IMR-90 (cell line): ENCODE measurements around the gene CPA4. TPM values are rescaled to one million over a fixed set of nuclear protein-coding genes. Genes with fewer than 3 reads are reported as not detected.

Experiments
- ATAC-seq: fragments of 200-7000 bp; cut with Tn5 transposase; 2 replicates; pipeline ENCODE4 v1.9.1; 2020; ENCODE audit warnings: low read depth, mild to moderate bottlenecking, moderate library complexity
- BruUV-seq: library from RNA; stranded (reverse); fragments of 400-500 nt; replicated peaks from 2 replicates; lab custom pipeline; 2021; lab: Mats Ljungman, UMichigan
- CTCF ChIA-PET: fragments of 300-600 bp; formaldehyde crosslinking; extraction: SDS; loops from one replicate; lab custom pipeline; 2021; ENCODE audit warnings: antibody characterized with exemption; lab: Yijun Ruan, JAX
- POLR2A ChIA-PET: fragments of 300-600 bp; sonication (Branson Sonifier 250); formaldehyde crosslinking; loops from one replicate; lab custom pipeline; 2022; ENCODE audit warnings: antibody characterized with exemption; ENCODE audit not compliant: unreplicated experiment; lab: Charles Lee
- DNase-seq: peaks from one replicate; pipeline ENCODE4 v3.0.0; 2013
- H2AFZ ChIP-seq: replicated peaks from 2 replicates; pipeline ENCODE3; 2013; ENCODE audit warnings: low read length, mild to moderate bottlenecking; ENCODE audit not compliant: poor library complexity
- H2AK5ac ChIP-seq: 2 replicates; pipeline ENCODE4 v1.6.1; 2013; ENCODE audit warnings: low read depth, low read length, inconsistent platforms
- H2AK9ac ChIP-seq: replicated peaks from 2 replicates; pipeline ENCODE3; 2013; ENCODE audit warnings: mild to moderate bottlenecking, low read depth, low read length, moderate library complexity; ENCODE audit not compliant: poor library complexity
- H2BK120ac ChIP-seq: 2 replicates; pipeline ENCODE4 v1.6.1; 2013; ENCODE audit warnings: low read depth, low read length, inconsistent platforms
- H2BK15ac ChIP-seq: 3 replicates; pipeline ENCODE4 v1.6.1; 2013; ENCODE audit warnings: low read depth, low read length, inconsistent platforms
- H2BK20ac ChIP-seq: 2 replicates; pipeline ENCODE4 v1.6.1; 2013; ENCODE audit warnings: low read depth, mild to moderate bottlenecking, inconsistent platforms, low read length, moderate library complexity
- H2BK5ac ChIP-seq: 2 replicates; pipeline ENCODE4 v1.6.1; 2013; ENCODE audit warnings: mild to moderate bottlenecking, low read depth, low read length, inconsistent platforms; ENCODE audit not compliant: poor library complexity, severe bottlenecking
- H3K14ac ChIP-seq: replicated peaks from 2 replicates; pipeline ENCODE4 v1.6.1; 2013; ENCODE audit warnings: low read depth, low read length, inconsistent platforms
- H3K18ac ChIP-seq: 2 replicates; pipeline ENCODE4 v1.6.1; 2013; ENCODE audit warnings: low read depth, low read length, control low read depth
- H3K23ac ChIP-seq: 2 replicates; pipeline ENCODE4 v1.6.1; 2013; ENCODE audit warnings: low read depth, low read length, inconsistent platforms
- H3K27ac ChIP-seq: 2 replicates; pipeline ENCODE4 v1.5.1; 2013; ENCODE audit warnings: mild to moderate bottlenecking, control low read depth, low read length; ENCODE audit not compliant: insufficient read depth
- H3K27me3 ChIP-seq: 2 replicates; pipeline ENCODE4 v1.6.1; 2013; ENCODE audit warnings: low read length; ENCODE audit not compliant: control insufficient read depth, insufficient read depth
- H3K36me3 ChIP-seq: 2 replicates; pipeline ENCODE4 v1.6.1; 2013; ENCODE audit warnings: low read length, mixed read lengths; ENCODE audit not compliant: control insufficient read depth, insufficient read depth
- H3K4ac ChIP-seq: 2 replicates; pipeline ENCODE4 v1.6.1; 2013; ENCODE audit warnings: low read depth, low read length, inconsistent platforms
- H3K4me1 ChIP-seq: 2 replicates; pipeline ENCODE4 v1.6.1; 2013; ENCODE audit warnings: low read length, mixed read lengths; ENCODE audit not compliant: control insufficient read depth, insufficient read depth
- H3K4me2 ChIP-seq: 2 replicates; pipeline ENCODE4 v1.6.1; 2013; ENCODE audit warnings: low read depth, mild to moderate bottlenecking, control low read depth, low read length, moderate library complexity
- H3K4me3 ChIP-seq: 2 replicates; pipeline ENCODE4 v1.5.1; 2013; ENCODE audit warnings: low read depth, mild to moderate bottlenecking, control low read depth, low read length, moderate library complexity; ENCODE audit not compliant: insufficient read depth
- H3K56ac ChIP-seq: 2 replicates; pipeline ENCODE4 v1.6.1; 2013; ENCODE audit warnings: low read length, inconsistent platforms; ENCODE audit not compliant: insufficient read depth; ENCODE audit errors: extremely low read depth
- H3K79me1 ChIP-seq, 2 experiments: 2 replicates each; pipeline ENCODE4 v1.6.1; 2013; ENCODE audit warnings: low read length in 2 of 2, inconsistent platforms in 1 of 2, low read depth in 1 of 2
- H3K9ac ChIP-seq: 2 replicates; pipeline ENCODE4 v1.6.1; 2013; ENCODE audit warnings: low read depth, low read length, control low read depth
- H3K9me1 ChIP-seq: 2 replicates; pipeline ENCODE4 v1.6.1; 2013; ENCODE audit warnings: low read length, inconsistent platforms; ENCODE audit not compliant: insufficient read depth
- H3K9me3 ChIP-seq: 2 replicates; pipeline ENCODE4 v1.6.1; 2013; ENCODE audit warnings: low read length; ENCODE audit not compliant: control insufficient read depth, insufficient read depth
- H4K20me1 ChIP-seq: 2 replicates; pipeline ENCODE4 v1.6.1; 2013; ENCODE audit warnings: low read length, inconsistent platforms; ENCODE audit not compliant: insufficient read depth
- H4K5ac ChIP-seq: 2 replicates; pipeline ENCODE4 v1.6.1; 2013; ENCODE audit warnings: mild to moderate bottlenecking, low read depth, low read length, control low read depth
- H4K8ac ChIP-seq, 2 experiments: 2 replicates each; pipeline ENCODE4 v1.6.1; 2013; ENCODE audit warnings: low read depth in 2 of 2, low read length in 2 of 2, control low read depth in 1 of 2, inconsistent platforms in 1 of 2
- H4K91ac ChIP-seq: 2 replicates; pipeline ENCODE4 v1.6.1; 2013; ENCODE audit warnings: low read depth, low read length, inconsistent platforms; ENCODE audit not compliant: insufficient read depth
- BHLHE40 ChIP-seq: fragments of 150-350 bp; IDR thresholded peaks from 2 replicates; pipeline ENCODE4 v1.6.1; 2016; ENCODE audit warnings: mild to moderate bottlenecking, low read depth, low read length
- CEBPB ChIP-seq: IDR thresholded peaks from 2 replicates; pipeline ENCODE4 v1.6.1; 2012; ENCODE audit warnings: low read depth, low read length, improper control_type of control experiment
- CHD1 ChIP-seq: IDR thresholded peaks from 2 replicates; pipeline ENCODE4 v1.6.1; 2012; ENCODE audit warnings: low read depth, low read length, improper control_type of control experiment
- FOS ChIP-seq: fragments of 150-350 bp; IDR thresholded peaks from 2 replicates; pipeline ENCODE4 v1.6.1; 2016; ENCODE audit warnings: low read depth, low read length
- MAFK ChIP-seq: IDR thresholded peaks from 2 replicates; pipeline ENCODE4 v1.6.1; 2012; ENCODE audit warnings: low read depth, low read length, improper control_type of control experiment
- MAZ ChIP-seq: IDR thresholded peaks from 2 replicates; pipeline ENCODE4 v1.6.1; 2012; ENCODE audit warnings: low read depth, mild to moderate bottlenecking, low read length, improper control_type of control experiment, moderate library complexity, borderline replicate concordance
- MXI1 ChIP-seq: IDR thresholded peaks from 2 replicates; pipeline ENCODE4 v1.6.1; 2012; ENCODE audit warnings: low read depth, mild to moderate bottlenecking, low read length, moderate library complexity, borderline replicate concordance
- NFE2L2 ChIP-seq: fragments of 150-350 bp; IDR thresholded peaks from 2 replicates; pipeline ENCODE4 v1.6.1; 2016; ENCODE audit warnings: low read depth, mild to moderate bottlenecking, low read length
- POLR2A ChIP-seq: IDR thresholded peaks from 2 replicates; pipeline ENCODE4 v1.6.1; 2012; ENCODE audit warnings: mild to moderate bottlenecking, low read depth, low read length
- RAD21 ChIP-seq: IDR thresholded peaks from 2 replicates; pipeline ENCODE4 v1.6.1; 2012; ENCODE audit warnings: low read length, improper control_type of control experiment
- RCOR1 ChIP-seq: IDR thresholded peaks from 2 replicates; pipeline ENCODE4 v1.6.1; 2012; ENCODE audit warnings: mild to moderate bottlenecking, low read length, improper control_type of control experiment; ENCODE audit not compliant: insufficient replicate concordance
- RFX5 ChIP-seq: IDR thresholded peaks from 2 replicates; pipeline ENCODE4 v1.8.0; 2012; ENCODE audit warnings: low read depth, mild to moderate bottlenecking, low read length, moderate library complexity
- SMC3 ChIP-seq: fragments of 150-350 bp; IDR thresholded peaks from 2 replicates; pipeline ENCODE4 v1.6.1; 2016; ENCODE audit warnings: low read depth, mild to moderate bottlenecking, antibody characterized with exemption, low read length, moderate library complexity
- WGBS, 2 experiments: methylation state at CpG; one replicate each; pipeline versions ENCODE4 v1.1.5 to v1.1.7; 2013; ENCODE audit warnings: missing lambda C conversion rate in 2 of 2; ENCODE audit not compliant: insufficient read length in 1 of 2; ENCODE audit errors: extremely low coverage in 2 of 2; 5-methylcytosine and 5-hydroxymethylcytosine counted together
- dilution Hi-C: fragments of 300-500 bp; cut with HindIII; formaldehyde crosslinking; loops from one replicate; pipeline ENCODE4 v1.14.3; 2018; ENCODE audit warnings: low sequenced_read_pairs; ENCODE audit not compliant: unreplicated experiment
- in situ Hi-C: fragments of 300-500 bp; cut with MboI; formaldehyde crosslinking; loops from 3 replicates; pipeline ENCODE4 v1.14.3; 2019; ENCODE audit warnings: low sequenced_read_pairs, inconsistent platforms, mixed read lengths
- intact Hi-C: fragments of 100-400 bp; cut with micrococcal nuclease; formaldehyde crosslinking; loops from 2 replicates; pipeline ENCODE4 v1.10.0; 2022
- polyA plus RNA-seq, 3 experiments: library from polyadenylated mRNA; depleted of rRNA; stranded (reverse); fragments of >200 nt; gene quantifications; 2 replicates each; pipeline ENCODE4 v1.2.3, GENCODE V29; 2012; ENCODE audit warnings: low replicate concordance in 1 of 3
- total RNA-seq: library from RNA; depleted of rRNA; stranded (reverse); fragments of >200 nt; gene quantifications from 2 replicates; pipeline ENCODE4 v1.2.3, GENCODE V29; 2012
- TF ChIP-seq, protein P1 (sequence below): fragments of 150-350 bp; IDR thresholded peaks from 2 replicates; pipeline ENCODE4 v1.6.1; 2016; ENCODE audit warnings: low read depth, mild to moderate bottlenecking, low read length, moderate library complexity, borderline replicate concordance
- TF ChIP-seq, protein P2 (sequence below): fragments of 150-350 bp; IDR thresholded peaks from 2 replicates; pipeline ENCODE4 v1.6.1; 2017; ENCODE audit warnings: mild to moderate bottlenecking, antibody characterized with exemption, low read length, low read depth
- TF ChIP-seq, protein P3 (sequence below): conservative IDR thresholded peaks from 2 replicates; pipeline ENCODE4 v1.5.1; 2012; ENCODE audit warnings: mild to moderate bottlenecking, low read depth, low read length, improper control_type of control experiment

Gene CPA4
- total and polyA plus RNA-seq, 2 of the 4 experiments (the other 2 are of a cell fraction): 316 to 365 TPM

DNA sequence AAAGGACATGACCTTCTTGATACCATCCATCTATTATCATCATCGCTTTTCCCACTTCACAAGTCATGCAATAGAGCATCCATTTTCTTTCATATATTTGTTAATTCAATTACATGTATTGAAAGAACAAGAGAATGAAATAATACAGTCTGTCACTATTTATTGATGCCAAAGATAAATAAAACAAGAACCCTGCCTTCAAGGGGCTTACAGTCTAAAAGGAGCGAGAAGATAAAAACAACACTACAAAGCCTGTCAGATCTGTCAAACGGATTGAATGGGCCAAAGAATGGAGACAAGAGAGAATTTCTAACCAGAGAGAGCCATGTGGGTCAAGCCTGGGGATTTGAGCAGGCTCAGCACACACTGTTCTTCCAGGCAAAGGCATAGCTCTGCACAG, 67.6 kb downstream of the CPA4 start:
- H3K4me2 ChIP-seq: no peak overlapping the region
- ATAC-seq (no peak), DNase-seq (no peak)
- no peak overlapping the region for H3K27ac ChIP-seq
- TF ChIP-seq, protein P1, sequence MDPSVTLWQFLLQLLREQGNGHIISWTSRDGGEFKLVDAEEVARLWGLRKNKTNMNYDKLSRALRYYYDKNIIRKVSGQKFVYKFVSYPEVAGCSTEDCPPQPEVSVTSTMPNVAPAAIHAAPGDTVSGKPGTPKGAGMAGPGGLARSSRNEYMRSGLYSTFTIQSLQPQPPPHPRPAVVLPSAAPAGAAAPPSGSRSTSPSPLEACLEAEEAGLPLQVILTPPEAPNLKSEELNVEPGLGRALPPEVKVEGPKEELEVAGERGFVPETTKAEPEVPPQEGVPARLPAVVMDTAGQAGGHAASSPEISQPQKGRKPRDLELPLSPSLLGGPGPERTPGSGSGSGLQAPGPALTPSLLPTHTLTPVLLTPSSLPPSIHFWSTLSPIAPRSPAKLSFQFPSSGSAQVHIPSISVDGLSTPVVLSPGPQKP: no peak
- TF ChIP-seq RFX5 (no peak), RAD21 (no peak), RCOR1 (no peak), NFE2L2 (no peak), FOS (no peak), POLR2A (no peak), MAFK (no peak), MAZ (no peak), SMC3 (no peak), CEBPB (no peak), CHD1 (no peak), BHLHE40 (no peak), MXI1 (no peak)
- TF ChIP-seq, protein P2, sequence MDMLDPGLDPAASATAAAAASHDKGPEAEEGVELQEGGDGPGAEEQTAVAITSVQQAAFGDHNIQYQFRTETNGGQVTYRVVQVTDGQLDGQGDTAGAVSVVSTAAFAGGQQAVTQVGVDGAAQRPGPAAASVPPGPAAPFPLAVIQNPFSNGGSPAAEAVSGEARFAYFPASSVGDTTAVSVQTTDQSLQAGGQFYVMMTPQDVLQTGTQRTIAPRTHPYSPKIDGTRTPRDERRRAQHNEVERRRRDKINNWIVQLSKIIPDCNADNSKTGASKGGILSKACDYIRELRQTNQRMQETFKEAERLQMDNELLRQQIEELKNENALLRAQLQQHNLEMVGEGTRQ: no peak
- TF ChIP-seq, protein P3, sequence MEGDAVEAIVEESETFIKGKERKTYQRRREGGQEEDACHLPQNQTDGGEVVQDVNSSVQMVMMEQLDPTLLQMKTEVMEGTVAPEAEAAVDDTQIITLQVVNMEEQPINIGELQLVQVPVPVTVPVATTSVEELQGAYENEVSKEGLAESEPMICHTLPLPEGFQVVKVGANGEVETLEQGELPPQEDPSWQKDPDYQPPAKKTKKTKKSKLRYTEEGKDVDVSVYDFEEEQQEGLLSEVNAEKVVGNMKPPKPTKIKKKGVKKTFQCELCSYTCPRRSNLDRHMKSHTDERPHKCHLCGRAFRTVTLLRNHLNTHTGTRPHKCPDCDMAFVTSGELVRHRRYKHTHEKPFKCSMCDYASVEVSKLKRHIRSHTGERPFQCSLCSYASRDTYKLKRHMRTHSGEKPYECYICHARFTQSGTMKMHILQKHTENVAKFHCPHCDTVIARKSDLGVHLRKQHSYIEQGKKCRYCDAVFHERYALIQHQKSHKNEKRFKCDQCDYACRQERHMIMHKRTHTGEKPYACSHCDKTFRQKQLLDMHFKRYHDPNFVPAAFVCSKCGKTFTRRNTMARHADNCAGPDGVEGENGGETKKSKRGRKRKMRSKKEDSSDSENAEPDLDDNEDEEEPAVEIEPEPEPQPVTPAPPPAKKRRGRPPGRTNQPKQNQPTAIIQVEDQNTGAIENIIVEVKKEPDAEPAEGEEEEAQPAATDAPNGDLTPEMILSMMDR: no peak
- in situ Hi-C loops: no loop called here
- H3K4me1 ChIP-seq: peaks cover 26% of the 10 kb centered on the region
- H2BK15ac ChIP-seq: 0 out of 3 replicates have a peak overlapping the region, but pooled peaks have one; percentile 66
- H2BK20ac ChIP-seq: peak overlapping the region; percentile 81; the same call in 1 of the 2 replicates
- H3K18ac ChIP-seq: no peak overlapping the region
- H2BK5ac ChIP-seq: no peak overlapping the region
- H4K8ac ChIP-seq: no peak overlapping the region
- H2AK9ac ChIP-seq: no peak overlapping the region
- H3K4ac ChIP-seq: no peak overlapping the region; the same call in 1 of the 2 replicates
- WGBS, 2 experiments: 67 to 100% methylated on average over 1 of the region's 3 CpGs
- H4K5ac ChIP-seq: no peak overlapping the region
- no peak overlapping the region for H2AFZ ChIP-seq
- H3K23ac ChIP-seq: no peak overlapping the region
- H3K27me3 ChIP-seq: no peaks in the 10 kb centered on the region
- H2BK120ac ChIP-seq: peak overlapping the region; percentile 98
- peaks cover 23% of the 10 kb centered on the region for H3K9me1 ChIP-seq
- ChIA-PET POLR2A (no interaction called here), CTCF (no interaction called here)
- H4K91ac ChIP-seq: peak overlapping the region; percentile 47; the same call in 1 of the 2 replicates
- intact Hi-C loops: no loop called here
- H4K20me1 ChIP-seq: no peaks in the 10 kb centered on the region
- H2AK5ac ChIP-seq: peak overlapping the region; percentile 93
- no peak overlapping the region for H3K56ac ChIP-seq
- dilution Hi-C loops: no loop called here
- H3K36me3 ChIP-seq: no peaks in the 10 kb centered on the region
- H3K4me3 ChIP-seq: no peak overlapping the region
- 0 out of 2 replicates have a peak overlapping the region, but pooled peaks have one; percentile 35 for H3K14ac ChIP-seq
- BruUV-seq: no TSS peak
- H3K79me1 ChIP-seq: peaks cover 0 to 3% of the 10 kb centered on the region in 2 experiments; a peak in 1 of 4 replicates
- H3K9ac ChIP-seq: no peak overlapping the region
- H3K9me3 ChIP-seq: peaks cover 8% of the 10 kb centered on the region
